GM19397 (cell line): ENCODE measurements around the gene SLC12A7.

Experiments
- ATAC-seq: cut with Tn5 transposase; IDR thresholded peaks from one replicate; pipeline ENCODE4 v1.9.1; 2021; ENCODE audit warnings: mild to moderate bottlenecking, moderate library complexity; ENCODE audit not compliant: unreplicated experiment

Gene SLC12A7

GRCh38 chr5:1141834-1142233 is 30.0 kb upstream of the SLC12A7 start:
- ATAC-seq, result no peak

DNA sequence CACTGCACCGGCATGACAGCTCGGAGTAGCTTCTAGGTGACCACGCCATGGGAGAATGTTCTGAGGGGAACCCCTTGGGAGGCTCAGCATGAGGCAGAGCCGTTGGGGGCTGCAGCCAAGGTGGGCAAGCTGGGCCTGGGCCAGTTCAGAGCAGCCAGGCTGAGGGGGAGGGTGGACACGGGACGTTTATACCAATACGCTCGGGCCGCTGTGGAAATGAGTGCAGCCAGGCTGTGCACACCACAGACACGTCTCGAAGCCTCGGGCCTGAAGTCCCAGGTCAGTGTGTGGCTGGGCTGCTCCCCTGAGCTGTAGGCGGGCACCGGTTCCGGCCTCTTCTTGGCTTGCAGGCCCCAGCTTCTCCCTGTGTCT is 28.9 kb upstream of the SLC12A7 start:
- no peak for ATAC-seq

DNA sequence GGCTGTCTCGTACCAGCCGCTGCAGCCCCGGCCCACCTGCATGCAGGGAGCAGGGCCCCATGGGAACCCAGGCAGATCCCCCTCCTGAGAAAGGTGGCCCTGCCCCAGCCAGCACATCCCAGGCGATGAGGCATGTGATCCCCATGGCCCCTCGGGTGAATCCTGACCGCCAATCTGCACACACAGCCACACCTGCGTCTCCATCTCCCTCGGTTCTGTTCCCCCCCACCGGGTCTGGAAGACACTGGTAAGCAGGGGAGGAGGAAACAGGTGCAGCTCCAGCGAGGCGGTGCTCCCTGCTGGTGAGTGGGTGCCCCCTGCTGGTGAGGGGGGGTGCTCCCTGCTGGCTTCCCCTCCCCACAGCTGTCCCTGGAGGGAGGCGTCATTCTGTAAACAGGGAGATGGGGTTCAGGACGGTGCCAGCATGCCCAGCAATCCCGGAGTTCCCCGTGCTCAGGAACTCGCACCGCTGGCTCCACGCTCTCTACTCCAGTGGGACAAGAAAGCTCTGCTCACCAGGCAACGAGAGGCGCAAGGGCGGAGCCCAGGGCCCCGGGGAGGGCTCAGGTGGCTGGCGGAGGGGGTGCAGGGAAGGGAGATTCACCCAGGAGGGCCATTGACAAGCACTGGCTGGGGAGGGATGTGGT is 28.4 kb upstream of the SLC12A7 start:
- peak; percentile 65 for ATAC-seq

DNA sequence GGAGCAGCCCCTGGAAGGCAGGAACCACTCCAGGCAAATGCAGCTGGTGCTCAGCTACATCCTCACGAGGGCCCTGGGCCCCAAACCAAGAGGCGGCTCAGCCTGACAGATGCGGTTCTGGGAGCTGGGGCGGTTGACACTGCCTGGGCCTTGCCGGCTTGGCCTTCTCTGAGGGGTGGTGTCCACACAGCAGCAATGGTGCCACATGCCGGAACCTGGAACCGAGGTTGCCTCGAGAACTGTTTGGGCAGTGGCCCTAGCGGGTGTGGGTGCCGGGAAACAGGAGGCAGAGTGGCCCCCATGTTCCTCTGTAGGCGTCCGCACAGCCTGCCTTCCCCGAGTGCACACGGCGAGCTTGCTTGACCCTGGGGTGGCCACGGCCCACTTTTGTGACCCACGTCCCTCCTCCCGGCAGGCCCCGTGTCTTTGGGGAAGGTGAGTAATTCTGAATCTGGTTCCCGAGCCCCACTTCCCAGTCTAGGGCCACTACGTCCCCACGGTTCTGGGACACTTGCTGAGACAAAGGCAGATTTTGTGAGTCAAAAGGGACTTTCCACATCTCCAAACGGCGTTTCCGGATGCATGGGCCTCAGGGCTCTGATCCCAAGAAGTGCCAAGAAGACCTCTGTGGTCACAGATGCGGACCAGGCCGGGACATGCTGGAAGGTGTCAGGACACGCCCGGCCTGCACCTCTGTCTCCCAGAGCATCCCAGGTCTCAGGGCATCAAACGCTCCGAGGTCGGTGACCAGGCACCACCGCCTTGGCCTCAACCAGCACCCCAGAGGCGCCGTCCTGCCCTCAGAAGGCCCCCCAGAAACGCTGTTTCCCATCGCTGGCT is 27.7 kb upstream of the SLC12A7 start:
- no peak for ATAC-seq

DNA sequence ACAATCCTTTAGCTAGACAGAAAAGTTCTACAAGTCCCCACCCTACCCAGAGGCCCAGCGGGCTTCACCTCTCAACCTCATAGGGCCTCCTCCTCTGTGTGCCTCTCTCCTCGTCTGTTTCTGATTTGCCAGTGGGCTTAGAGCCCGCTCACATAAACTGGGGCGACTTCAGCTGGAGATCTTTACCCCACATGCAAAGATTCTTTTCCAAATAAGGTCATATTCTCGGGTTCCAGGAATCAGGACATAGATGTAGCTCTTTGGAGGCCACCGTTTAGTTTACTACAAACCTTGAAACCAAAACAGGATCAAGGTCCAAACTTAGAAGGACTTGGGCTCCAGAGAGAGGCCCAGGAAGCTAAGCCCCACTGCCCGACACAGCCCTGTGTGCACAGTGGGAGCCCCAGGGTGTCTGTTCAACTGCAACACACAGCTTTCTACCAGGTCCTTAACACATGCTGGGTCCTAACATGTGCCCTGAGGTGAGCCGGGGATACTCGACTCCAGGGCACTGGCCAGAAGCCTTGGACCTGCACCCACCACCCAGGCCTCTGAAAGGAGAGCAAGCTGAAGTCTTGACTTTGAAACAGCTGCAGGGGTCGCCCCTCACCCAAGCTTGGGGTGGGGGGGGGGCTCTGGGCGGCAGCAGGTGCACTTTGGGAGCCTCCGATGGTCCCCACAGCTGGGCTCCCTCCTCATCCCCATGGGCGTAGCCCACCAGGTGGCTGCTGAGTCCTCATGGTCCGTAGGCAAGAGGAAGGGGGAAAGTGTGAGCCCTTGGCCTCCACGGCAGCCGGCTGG is 26.8 kb upstream of the SLC12A7 start:
- no peak for ATAC-seq

- ATAC-seq, result no peak
Measured at GRCh38 chr5:1137567-1138444, 25.9 kb upstream of the SLC12A7 start.

- ATAC-seq, result no peak
Measured at GRCh38 chr5:1136814-1137213, 25.0 kb upstream of the SLC12A7 start.

DNA sequence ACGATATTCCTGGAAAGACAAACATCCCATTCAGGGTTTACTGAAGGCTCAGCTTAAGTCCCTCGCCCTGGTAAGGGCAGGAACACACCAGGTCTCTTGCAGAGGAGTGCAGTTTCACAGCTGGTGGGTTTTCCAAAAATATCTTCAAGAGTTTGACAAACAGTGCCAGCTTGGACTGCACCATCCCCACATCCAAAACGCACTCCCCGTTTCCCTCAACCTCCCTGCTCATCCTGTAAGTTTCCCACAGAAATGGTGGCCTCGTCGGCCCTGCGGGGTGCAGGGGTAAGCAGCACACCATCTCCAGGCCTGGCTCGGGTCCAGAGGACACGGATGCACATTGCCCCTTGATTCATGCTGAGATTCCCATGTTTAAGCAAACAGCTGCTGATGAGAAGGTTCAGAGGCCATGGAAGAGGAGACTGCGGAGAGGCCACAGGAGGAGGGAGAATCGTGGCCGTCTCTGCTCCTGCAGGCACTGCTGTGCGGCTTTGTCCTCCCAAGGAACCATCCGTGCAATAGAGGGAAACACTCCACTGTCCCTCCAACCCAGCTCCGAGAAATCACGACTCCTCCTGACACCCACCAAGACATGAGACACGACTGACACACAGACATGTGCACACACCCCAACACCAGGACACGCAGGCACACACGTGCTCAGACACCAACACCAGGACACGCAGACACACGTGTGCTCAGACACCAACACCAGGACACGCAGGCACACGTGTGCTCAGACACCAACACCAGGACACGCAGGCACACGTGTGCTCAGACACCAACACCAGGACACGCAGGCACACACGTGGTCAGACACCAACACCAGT is 24.0 kb upstream of the SLC12A7 start:
- no peak for ATAC-seq

DNA sequence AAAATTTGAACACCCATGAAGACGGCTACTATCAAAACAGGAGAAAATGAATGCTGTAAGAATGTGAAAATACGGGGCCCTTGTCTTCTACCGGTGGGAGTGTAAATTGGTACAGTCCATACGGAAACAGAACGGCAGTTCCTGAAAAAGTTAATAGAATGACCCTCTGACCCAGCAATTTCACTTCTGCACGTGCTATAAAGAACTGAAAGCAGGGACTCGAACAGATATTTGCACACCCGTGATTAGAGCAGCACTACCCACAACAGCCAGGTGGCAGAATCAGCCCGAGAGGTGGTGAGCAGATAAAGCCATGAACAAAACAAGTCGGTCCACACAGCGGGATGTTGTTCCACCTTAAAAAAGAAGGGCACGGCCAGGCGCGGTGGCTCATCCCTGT is 22.6 kb upstream of the SLC12A7 start:
- ATAC-seq, result peak; percentile 67

GRCh38 chr5:1133510-1134201 is 21.8 kb upstream of the SLC12A7 start:
- peak; percentile 40 for ATAC-seq

DNA sequence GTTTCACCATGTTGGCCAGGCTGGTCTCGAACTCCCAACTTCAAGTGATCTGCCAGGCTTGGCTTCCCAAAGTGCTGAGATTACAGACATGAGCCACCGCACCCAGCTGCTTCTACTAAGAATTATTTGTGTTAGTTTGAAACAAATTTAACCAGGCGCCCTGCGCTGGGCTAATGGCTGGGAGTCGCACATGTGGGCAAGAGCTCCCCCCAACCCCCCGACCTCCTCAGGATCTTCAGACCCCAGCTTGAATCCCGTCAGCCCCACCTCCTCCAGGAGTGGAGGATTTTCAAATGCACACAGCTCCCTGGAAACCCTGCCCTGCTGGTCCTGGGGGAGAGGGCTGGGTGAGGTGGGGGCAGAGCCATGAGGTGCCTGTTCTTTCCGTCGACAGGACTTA is 21.2 kb upstream of the SLC12A7 start:
- ATAC-seq, result no peak

DNA sequence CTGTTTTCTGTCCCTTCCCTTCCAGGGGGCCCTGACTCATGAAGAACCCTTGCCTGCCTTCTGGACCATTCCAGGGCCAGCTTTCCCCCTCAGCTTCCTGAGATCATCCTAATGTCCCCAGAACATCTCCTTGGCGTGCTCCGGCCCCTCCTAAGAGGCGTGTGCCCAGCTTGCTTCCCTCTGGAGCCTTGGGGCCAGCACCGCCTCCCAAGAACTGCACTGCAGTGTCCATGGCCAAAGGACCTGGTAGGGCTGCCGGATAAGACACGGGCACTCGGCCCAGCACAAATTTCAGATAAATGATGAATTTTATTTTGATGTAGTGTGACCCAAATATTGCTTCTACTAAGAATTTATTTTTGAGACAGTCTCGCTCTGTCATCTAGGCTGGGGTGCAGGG is 20.7 kb upstream of the SLC12A7 start:
- ATAC-seq, result no peak

GRCh38 chr5:1131726-1132125 is 19.9 kb upstream of the SLC12A7 start:
- ATAC-seq, result no peak

DNA sequence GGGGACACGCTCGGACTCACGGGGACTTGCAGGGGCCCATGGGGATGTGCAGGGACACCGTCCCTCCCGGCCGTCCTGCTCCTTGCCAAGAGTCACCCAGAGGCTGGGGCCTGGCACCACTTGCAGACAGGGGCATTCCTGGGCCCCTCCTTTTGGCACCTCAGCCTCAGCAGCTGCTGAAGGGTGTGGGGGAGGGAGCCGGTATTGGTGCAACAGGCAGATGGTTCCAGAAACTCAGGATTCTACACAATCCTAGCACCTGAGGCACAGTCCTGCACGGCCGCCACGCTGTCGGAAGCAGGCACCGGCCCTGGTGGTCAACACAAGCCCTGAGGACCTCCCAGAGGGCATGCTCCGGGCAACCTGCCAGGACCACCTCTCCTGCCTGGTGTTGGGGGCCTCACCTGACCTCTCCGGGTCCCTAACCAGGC is 19.3 kb upstream of the SLC12A7 start:
- ATAC-seq, result no peak

DNA sequence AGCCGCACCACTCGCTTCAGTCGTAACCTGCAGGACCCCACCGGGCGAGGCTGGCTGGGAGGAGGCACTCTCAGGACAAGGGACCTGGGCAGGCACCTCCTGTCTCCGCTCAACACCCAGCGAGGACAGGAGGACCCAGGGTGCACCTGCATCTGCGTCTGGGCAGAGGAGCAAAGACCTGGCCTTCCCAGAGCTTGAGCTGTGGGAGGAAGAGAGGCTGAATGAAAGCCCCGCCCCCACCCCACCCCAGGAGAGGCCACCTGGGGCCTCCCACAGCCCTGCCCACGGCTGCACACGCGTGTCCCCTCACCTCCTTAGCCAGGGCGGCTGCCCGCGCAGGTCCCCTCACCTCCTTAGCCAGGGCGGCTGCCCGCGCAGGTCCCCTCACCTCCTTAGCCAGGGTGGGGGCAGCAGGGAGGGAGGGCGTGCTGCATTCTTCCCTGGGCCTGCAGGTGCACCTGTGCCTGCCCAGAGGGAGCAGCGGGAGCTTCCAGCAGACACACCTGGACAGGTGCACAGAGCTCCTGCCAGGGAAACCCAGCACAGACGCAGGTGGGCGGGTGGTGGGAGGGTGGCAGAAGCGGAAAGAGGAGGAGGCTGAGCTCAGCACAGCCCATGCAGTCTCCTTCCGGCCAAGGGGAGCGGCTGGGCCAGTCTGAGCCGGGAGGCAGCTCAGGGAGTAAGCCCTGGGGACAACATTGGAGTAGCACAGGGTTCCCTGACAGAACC is 18.5 kb upstream of the SLC12A7 start:
- no peak for ATAC-seq

GRCh38 chr5:1129711-1130055 is 17.8 kb upstream of the SLC12A7 start:
- ATAC-seq, result no peak

- no peak for ATAC-seq
Measured at GRCh38 chr5:1128977-1129710, 17.3 kb upstream of the SLC12A7 start.
